Measurements from ENCODE around the gene KLF4. TPM values are rescaled to one million over a fixed set of nuclear protein-coding genes. Genes with fewer than 3 reads are reported as not detected.

The KLF4 gene
- total RNA-seq, 1 experiment from 2014 or later: 5.2 TPM

GRCh38 chr9:107534510-107535078 is 45.0 kb upstream of the KLF4 start:
- no peaks in the 10 kb centered on the region for H3K9me3 ChIP-seq (ENCODE audit: control insufficient read depth, insufficient read depth, low read depth, low read length)
- H3K36me3 ChIP-seq (ENCODE audit: control insufficient read depth, insufficient read depth, low read length): no peaks in the 10 kb centered on the region
- DNase-seq (ENCODE audit: low read depth, low spot score) (no peak), ATAC-seq (no peak)
- H3K27ac ChIP-seq (ENCODE audit: low read length): no peak overlapping the region
- no peak overlapping the region for H3K4me3 ChIP-seq (ENCODE audit: low read depth in 2 of 2, low read length in 2 of 2)
- ChIA-PET POLR2A (no interaction called here), CTCF (interaction anchor here (0.6 kb wide), 1 partner anchor 89 kb away, joined by 3 read pairs; no protein-coding TSS in a partner anchor)
- intact Hi-C loops (cut with micrococcal nuclease; ENCODE audit: unreplicated experiment): no loop called here
- no peaks in the 10 kb centered on the region for H3K4me1 ChIP-seq (ENCODE audit: control insufficient read depth, insufficient read depth, low read length)
- H3K27me3 ChIP-seq (ENCODE audit: control insufficient read depth, insufficient read depth, low read length): no peaks in the 10 kb centered on the region
- TF ChIP-seq CTCF (IDR thresholded peaks at IDR 0.05): no peak
- no TSS peak for BruUV-seq (replicated peaks)
- in situ Hi-C loops (cut with HindIII; ENCODE audit: low pct_unique_long_range_greater_than_20kb, low sequenced_read_pairs): no loop called here

- no peak for ATAC-seq
- no peaks in the 10 kb centered on the region for H3K4me1 ChIP-seq (ENCODE audit: control insufficient read depth, insufficient read depth, low read length)
- CTCF ChIA-PET: no interaction called here
- no TSS peak for BruUV-seq (replicated peaks)
- intact Hi-C loops (cut with micrococcal nuclease; ENCODE audit: unreplicated experiment) (no loop called here), in situ Hi-C loops (cut with HindIII; ENCODE audit: low pct_unique_long_range_greater_than_20kb, low sequenced_read_pairs) (no loop called here)
- POLR2A ChIA-PET: interaction anchor here (0.6 kb wide), 1 partner anchor 12 kb away, joined by 6 read pairs; no protein-coding TSS in a partner anchor
- no peak overlapping the region for H3K4me3 ChIP-seq (ENCODE audit: low read depth in 2 of 2, low read length in 2 of 2)
- no peaks in the 10 kb centered on the region for H3K27me3 ChIP-seq (ENCODE audit: control insufficient read depth, insufficient read depth, low read length)
- no peak overlapping the region for H3K27ac ChIP-seq (ENCODE audit: low read length)
- no peak for TF ChIP-seq REST (IDR thresholded peaks at IDR 0.05; ENCODE audit: insufficient read depth in 1 of 2, low read depth in 2 of 2, low read length in 1 of 2)
- TF ChIP-seq POLR2AphosphoS5 (IDR thresholded peaks at IDR 0.05; ENCODE audit: low read depth, low read length): no peak
- TF ChIP-seq SIN3A (IDR thresholded peaks at IDR 0.05; ENCODE audit: borderline replicate concordance, insufficient read depth, low read depth, low read length): no peak
- TF ChIP-seq CTCF (IDR thresholded peaks at IDR 0.05): no peak
- TF ChIP-seq TCF7L2 (IDR thresholded peaks at IDR 0.05; ENCODE audit: low read depth, low read length): no peak
- no peaks in the 10 kb centered on the region for H3K36me3 ChIP-seq (ENCODE audit: control insufficient read depth, insufficient read depth, low read length)
- H3K9me3 ChIP-seq (ENCODE audit: control insufficient read depth, insufficient read depth, low read depth, low read length): no peaks in the 10 kb centered on the region
- no peak for DNase-seq (ENCODE audit: low read depth, low spot score)
Measured at GRCh38 chr9:107530679-107531078, 41.1 kb upstream of the KLF4 start.

Data from Panc1 (cell line).